Mucosa of descending colon (tissue), 3 donors: ENCODE measurements around the gene SYNE2. TPM values are rescaled to one million over a fixed set of nuclear protein-coding genes. Genes with fewer than 3 reads are reported as not detected.
A peak's percentile ranks its signal among the peaks of the same experiment; 100 is the strongest.

Experiments
- ATAC-seq: fragments of 200-7000 bp; cut with Tn5 transposase; one replicate; pipeline ENCODE4 v1.9.1; 2020; ENCODE audit warnings: mild to moderate bottlenecking, moderate library complexity
- DNase-seq, 3 donors: peaks; one replicate each; pipeline ENCODE4 v3.0.0-alpha.2; 2020
- H3K36me3 ChIP-seq: fragments of 200-600 bp; one replicate; pipeline ENCODE4 v1.8.0; 2021; ENCODE audit warnings: low read depth, mild to moderate bottlenecking
- H3K4me1 ChIP-seq: fragments of 200-600 bp; one replicate; pipeline ENCODE4 v1.8.0; 2021; ENCODE audit warnings: low read depth, mild to moderate bottlenecking
- H3K4me3 ChIP-seq: fragments of 200-600 bp; one replicate; pipeline ENCODE4 v1.8.0; 2021; ENCODE audit warnings: mild to moderate bottlenecking
- H3K9me3 ChIP-seq: fragments of 200-600 bp; one replicate; pipeline ENCODE4 v1.8.0; 2021; ENCODE audit warnings: mild to moderate bottlenecking
- CTCF ChIP-seq: fragments of 200-600 bp; IDR thresholded peaks from one replicate; pipeline ENCODE4 v1.8.0; 2022; ENCODE audit warnings: antibody characterized with exemption, mild to moderate bottlenecking
- intact Hi-C, 2 donors: fragments of 100-400 bp; cut with DNase I in 1 of 2; cut with micrococcal nuclease in 1 of 2; formaldehyde crosslinking; loops; one replicate each; pipeline versions ENCODE4 v1.11.0 to v1.11.1; 2022; cut with DNase I, micrococcal nuclease
- total RNA-seq, 3 donors: library from RNA; stranded (reverse); fragmentation: NEBNext Ultra II Directional in 2 of 3; extraction: Animal tissue kit (Norgen Biotek cat#: 25700) in 2 of 3; gene quantifications; one replicate each; pipeline versions ENCODE4 v1.2.1 to v1.2.4, GENCODE V29; 2021 to 2023
- donor health status: DM: no; HTN: no; CAD: no; lungs with moderate emphysema.
- donor health status: DM: no; HTN: no; CAD: no.
- donor health status: DM: no; HTN: yes; CAD: no.

SYNE2 gene
- total RNA-seq, 3 donors from 2014 or later = 104 to 215 (median 174) TPM

- intact Hi-C loops = no loop called here
- Histone ChIP-seq H3K36me3 (no peaks in the 10 kb centered on the region), H3K9me3 (no peaks in the 10 kb centered on the region), H3K4me1 (no peaks in the 10 kb centered on the region), H3K4me3 (no peak overlapping the region)
- no peak for ATAC-seq
- DNase-seq = no peak
- TF ChIP-seq CTCF = no peak
Measured at GRCh38 chr14:63991833-63992232, 139.0 kb downstream of the SYNE2 start.

- no peak for DNase-seq
- intact Hi-C loops = no loop called here
- H3K4me3 ChIP-seq = no peak overlapping the region
- H3K36me3 ChIP-seq = no peaks in the 10 kb centered on the region
- no peak for ATAC-seq
- H3K9me3 ChIP-seq = no peaks in the 10 kb centered on the region
- TF ChIP-seq CTCF = no peak
- H3K4me1 ChIP-seq = no peaks in the 10 kb centered on the region
Measured at GRCh38 chr14:63992858-63993257, 140.1 kb downstream of the SYNE2 start.

- Histone ChIP-seq H3K4me1 (no peaks in the 10 kb centered on the region), H3K4me3 (no peak overlapping the region), H3K36me3 (no peaks in the 10 kb centered on the region), H3K9me3 (no peaks in the 10 kb centered on the region)
- intact Hi-C loops = no loop called here
- peak in 1 of 3 donors; percentile 4 for DNase-seq
- ATAC-seq = no peak
- no peak for TF ChIP-seq CTCF
Measured at GRCh38 chr14:63993992-63994391, 141.2 kb downstream of the SYNE2 start.

DNA sequence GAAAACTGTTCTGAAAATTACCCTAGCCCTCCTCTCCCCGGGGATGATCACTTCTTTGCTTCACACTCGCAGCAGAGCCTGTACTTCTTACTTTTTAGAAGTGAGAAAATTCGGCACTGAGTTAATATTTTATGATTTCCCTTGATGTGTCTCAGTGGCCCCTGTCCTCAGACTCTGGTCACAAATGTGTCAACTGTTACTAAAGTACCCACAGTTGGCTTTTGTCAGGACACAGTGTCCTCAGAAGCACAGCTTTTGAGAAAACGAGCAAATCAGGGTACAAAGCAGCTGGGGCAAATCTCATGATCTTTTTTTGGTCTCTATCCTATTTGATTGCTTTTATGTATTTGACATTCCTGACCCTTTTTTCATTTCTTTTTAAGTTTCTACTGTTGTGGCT, 142.5 kb downstream of the SYNE2 start:
- Histone ChIP-seq H3K36me3 (no peaks in the 10 kb centered on the region), H3K4me1 (no peaks in the 10 kb centered on the region), H3K9me3 (no peaks in the 10 kb centered on the region), H3K4me3 (no peak overlapping the region)
- no peak for DNase-seq
- ATAC-seq = no peak
- TF ChIP-seq CTCF = no peak
- intact Hi-C loops = no loop called here

DNA sequence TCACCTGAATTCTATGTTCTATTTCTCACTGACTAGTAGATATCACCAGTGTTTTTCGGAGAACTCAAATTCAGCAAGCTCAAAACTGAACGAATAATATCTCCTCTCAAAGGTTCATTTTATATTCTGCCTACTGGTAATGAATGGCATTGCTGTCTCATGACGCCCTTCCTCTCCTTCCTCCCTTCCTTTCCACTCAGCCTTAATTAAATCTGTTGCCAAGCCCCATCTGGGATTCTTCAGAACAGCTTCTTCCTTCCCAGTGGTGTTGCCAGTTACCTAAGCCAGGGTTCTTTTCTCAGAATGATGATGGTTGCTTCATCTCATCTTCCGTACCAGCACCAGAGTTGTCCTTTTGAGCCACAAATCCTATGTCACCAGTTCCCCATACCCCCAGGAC, 143.2 kb downstream of the SYNE2 start:
- Histone ChIP-seq H3K9me3 (no peaks in the 10 kb centered on the region), H3K4me3 (no peak overlapping the region), H3K4me1 (no peaks in the 10 kb centered on the region), H3K36me3 (no peaks in the 10 kb centered on the region)
- TF ChIP-seq CTCF = no peak
- ATAC-seq = no peak
- intact Hi-C loops = no loop called here
- no peak for DNase-seq

DNA sequence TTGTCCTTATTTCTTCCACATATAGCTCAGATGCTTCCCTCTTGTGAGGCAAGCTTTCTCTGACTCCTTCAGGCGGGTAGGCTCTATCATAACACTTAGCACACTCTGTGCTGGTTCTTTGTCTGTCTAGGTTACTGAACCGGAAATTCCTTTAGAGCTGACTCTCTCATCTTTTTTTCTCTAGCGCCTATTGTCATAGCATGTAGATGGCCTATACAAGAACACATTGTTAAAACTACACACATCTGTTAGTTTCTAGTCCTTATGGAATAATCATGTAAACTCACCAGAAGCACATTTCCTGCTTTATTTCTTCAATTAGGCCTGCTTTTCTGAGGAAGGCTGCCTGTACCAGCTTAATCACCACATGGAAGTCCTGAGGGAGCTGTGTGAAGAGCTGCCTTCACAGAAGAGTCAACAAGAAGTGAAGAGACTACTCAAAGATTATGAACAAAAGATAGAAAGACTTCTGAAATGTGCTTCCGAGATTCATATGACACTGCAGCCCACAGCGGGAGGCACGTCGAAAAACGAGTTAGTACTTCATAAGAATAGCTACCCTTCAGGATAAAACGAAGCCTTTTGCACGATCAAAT, 143.9 kb downstream of the SYNE2 start:
- Histone ChIP-seq H3K4me3 (no peak overlapping the region), H3K9me3 (no peaks in the 10 kb centered on the region), H3K4me1 (no peaks in the 10 kb centered on the region), H3K36me3 (no peaks in the 10 kb centered on the region)
- no peak for TF ChIP-seq CTCF
- intact Hi-C loops = no loop called here
- no peak for ATAC-seq
- no peak for DNase-seq
